ENCODE measurements around the gene XPNPEP2.

XPNPEP2 gene

GRCh38 chrX:129705988-129706387 is 32.8 kb upstream of the XPNPEP2 start:
- no peak for TF ChIP-seq CTCF (IDR thresholded peaks at IDR 0.05)

- no peak for TF ChIP-seq CTCF (IDR thresholded peaks at IDR 0.05)
Measured at GRCh38 chrX:129706400-129707072, 32.2 kb upstream of the XPNPEP2 start.

- TF ChIP-seq CTCF (IDR thresholded peaks at IDR 0.05) = no peak
Measured at GRCh38 chrX:129714581-129714980, 24.2 kb upstream of the XPNPEP2 start.

DNA sequence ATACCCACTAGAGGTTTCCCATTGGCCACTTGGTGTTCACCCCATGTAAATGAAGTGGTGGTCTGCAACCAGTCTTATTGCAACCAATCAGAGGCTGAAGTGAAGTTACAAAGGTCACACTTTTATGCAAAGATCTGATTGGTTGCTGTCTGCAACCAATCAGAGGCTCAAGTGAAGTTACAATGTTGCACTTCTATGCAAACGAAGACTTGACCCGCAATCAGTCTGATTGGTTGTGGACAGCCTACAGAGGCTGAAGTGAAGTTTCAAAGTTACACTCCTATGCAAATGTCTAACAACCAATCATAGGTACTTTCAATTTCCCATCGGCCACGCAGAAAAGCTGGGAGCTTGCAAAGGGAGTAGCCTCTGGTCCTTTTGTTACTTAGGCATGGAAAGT is 22.3 kb upstream of the XPNPEP2 start:
- no peak for TF ChIP-seq CTCF (IDR thresholded peaks at IDR 0.05)

DNA sequence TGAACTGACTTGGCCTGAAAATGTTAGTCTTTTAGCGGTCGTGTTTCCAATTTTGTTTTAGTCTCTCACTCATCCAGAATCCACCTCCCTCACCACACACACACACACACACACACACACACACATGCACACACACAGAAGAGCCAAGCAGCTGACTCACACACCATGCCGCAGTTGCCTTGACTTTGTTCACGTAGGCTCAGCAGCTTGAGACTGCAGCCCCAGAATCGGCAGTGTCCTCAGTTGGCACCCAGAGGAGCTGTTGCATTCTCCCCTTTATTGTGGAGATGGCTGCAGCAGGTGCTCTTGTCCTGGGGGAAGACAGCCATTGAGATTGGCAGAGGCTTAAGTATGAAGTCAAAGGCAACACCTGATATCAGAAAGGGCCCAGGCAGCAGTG is 20.9 kb upstream of the XPNPEP2 start:
- TF ChIP-seq CTCF (IDR thresholded peaks at IDR 0.05) = no peak

GRCh38 chrX:129718676-129719075 is 20.1 kb upstream of the XPNPEP2 start:
- no peak for TF ChIP-seq CTCF (IDR thresholded peaks at IDR 0.05)

GRCh38 chrX:129719268-129719667 is 19.5 kb upstream of the XPNPEP2 start:
- TF ChIP-seq CTCF (IDR thresholded peaks at IDR 0.05) = no peak

All from LNCAP (cell line).